Spleen (tissue), 11 donors: ENCODE measurements around the gene MLXIP. TPM values are rescaled to one million over a fixed set of nuclear protein-coding genes. Genes with fewer than 3 reads are reported as not detected.

Experiments used
- DNase-seq: peaks from one replicate; pipeline ENCODE4 v3.0.0-alpha.2; 2020
- H3K27ac ChIP-seq, 8 donors: fragments of 200-600 bp; sonication (generic) in 7 of 8; 1 replicate in 4 of 8; 2 replicates in 4 of 8; pipeline versions ENCODE4 v1.5.0 to v1.8.0; 2016 to 2021; ENCODE audit warnings: inconsistent platforms in 4 of 8, mild to moderate bottlenecking in 4 of 8, moderate library complexity in 1 of 8
- H3K27me3 ChIP-seq, 7 donors: fragments of 200-600 bp; sonication (generic) in 6 of 7; replicated peaks in 1 of 7; 1 replicate in 4 of 7; 2 replicates in 3 of 7; pipeline versions ENCODE4 v1.5.0 to v1.8.0; 2016 to 2021; ENCODE audit warnings: inconsistent platforms in 3 of 7, mild to moderate bottlenecking in 1 of 7
- H3K36me3 ChIP-seq, 6 donors: fragments of 200-600 bp; sonication (generic) in 5 of 6; 1 replicate in 4 of 6; 2 replicates in 2 of 6; pipeline versions ENCODE4 v1.5.0 to v1.8.0; 2016 to 2021; ENCODE audit warnings: inconsistent platforms in 2 of 6
- H3K4me1 ChIP-seq, 6 donors: fragments of 200-600 bp; sonication (generic) in 5 of 6; 1 replicate in 3 of 6; 2 replicates in 3 of 6; pipeline versions ENCODE4 v1.5.0 to v1.8.0; 2016 to 2021; ENCODE audit warnings: inconsistent platforms in 3 of 6
- H3K4me3 ChIP-seq, 8 donors: fragments of 200-600 bp; sonication (generic) in 7 of 8; 1 replicate in 4 of 8; 2 replicates in 4 of 8; pipeline versions ENCODE4 v1.5.0 to v1.8.0; 2016 to 2021; ENCODE audit warnings: inconsistent platforms in 4 of 8, mild to moderate bottlenecking in 4 of 8, moderate library complexity in 2 of 8
- H3K9me3 ChIP-seq, 8 donors: fragments of 200-600 bp; sonication (generic) in 7 of 8; 1 replicate in 4 of 8; 2 replicates in 4 of 8; pipeline versions ENCODE4 v1.5.0 to v1.8.0; 2016 to 2021; ENCODE audit warnings: inconsistent platforms in 4 of 8
- CTCF ChIP-seq, 11 experiments: fragments of 200-600 bp in 7 of 11; fragments of 450-650 bp in 4 of 11; sonication (generic) in 4 of 11; IDR thresholded peaks in 8 of 11; conservative IDR thresholded peaks in 3 of 11; 1 replicate in 7 of 11; 2 replicates in 4 of 11; pipeline versions ENCODE4 v1.4.0 to v1.8.0; 2016 to 2021; ENCODE audit warnings: antibody characterized with exemption in 11 of 11, inconsistent platforms in 4 of 11, mild to moderate bottlenecking in 1 of 11
- POLR2A ChIP-seq, 3 donors: fragments of 450-650 bp; IDR thresholded peaks; one replicate each; pipeline ENCODE4 v1.5.1; 2017; ENCODE audit warnings: antibody characterized with exemption in 3 of 3, mild to moderate bottlenecking in 1 of 3
- POLR2AphosphoS5 ChIP-seq, 3 donors: sonication (generic); formaldehyde crosslinking; IDR thresholded peaks; one replicate each; pipeline ENCODE4 v1.5.1; 2017; ENCODE audit warnings: antibody characterized with exemption in 3 of 3
- WGBS, 5 donors: extraction: QIAGEN DNeasy Blood & Tissue Kit in 3 of 5; methylation state at CpG; one replicate each; pipeline versions ENCODE4 v1.1.5 to v1.1.7; 2013 to 2018; 5-methylcytosine and 5-hydroxymethylcytosine counted together
- intact Hi-C: fragments of 100-400 bp; cut with DNase I; formaldehyde crosslinking; loops from one replicate; pipeline ENCODE4 v1.15.0; 2023; ENCODE audit warnings: low total_unique reads
- polyA plus RNA-seq, 3 donors: library from polyadenylated mRNA; stranded (reverse); fragments of 200-250 nt; gene quantifications; one replicate each; pipeline ENCODE4 v1.2.1, GENCODE V29; 2013
- total RNA-seq, 7 donors: library from RNA; depleted of rRNA in 3 of 7; stranded (reverse); fragments of >200 nt in 3 of 7; fragmentation: NEBNext Ultra II Directional in 4 of 7; extraction: Animal tissue kit (Norgen Biotek cat#: 25700) in 4 of 7; gene quantifications; one replicate each; pipeline versions ENCODE4 v1.1.0 to v1.2.1, GENCODE V29; 2016 to 2021
- donor health status: healthy with polysubstance abuse.
- donor health status: DM: no; HTN: no; CAD: no; lungs with moderate emphysema.
- donor health status: DM: no; HTN: no; CAD: no.
- donor health status: Bipolar disorder and iron deficiency.
- donor health status: healthy.
- donor health status: DM: no; HTN: no; CAD: no.
- donor health status: DM: yes; HTN: yes; CAD: no.

MLXIP gene
- total and polyA plus RNA-seq, 10 donors = 7.8 to 97.1 (median 66.8) TPM

- peaks cover 0 to 8% (median 0%) of the 10 kb centered on the region in 7 donors for H3K27me3 ChIP-seq
- no peak for DNase-seq
- peak overlapping the region in 1 of 8 donors; percentile 50 for H3K27ac ChIP-seq
- H3K9me3 ChIP-seq = no peaks in the 10 kb centered on the region
- 78 to 84% (median 82%) methylated on average over 10 of the region's 10 CpGs for WGBS, 5 donors
- peaks cover 0 to 8% (median 0%) of the 10 kb centered on the region in 6 donors for H3K4me1 ChIP-seq
- H3K4me3 ChIP-seq = no peak overlapping the region
- no peaks in the 10 kb centered on the region for H3K36me3 ChIP-seq
- TF ChIP-seq CTCF (IDR thresholded peaks at IDR 0.05 in 8 of 11, conservative IDR thresholded peaks at IDR 0.05 in 3 of 11) (no peak), POLR2A (IDR thresholded peaks at IDR 0.05) (no peak), POLR2AphosphoS5 (IDR thresholded peaks at IDR 0.05) (no peak)
- intact Hi-C loops = no loop called here
These were observed 88.9 kb downstream of the MLXIP start for GRCh38 chr12:122167356-122167925.

GRCh38 chr12:122168492-122168891, 89.9 kb downstream of the MLXIP start:
- no peak for TF ChIP-seq POLR2AphosphoS5 (IDR thresholded peaks at IDR 0.05)
- no peak for TF ChIP-seq CTCF (IDR thresholded peaks at IDR 0.05 in 8 of 11, conservative IDR thresholded peaks at IDR 0.05 in 3 of 11)
- peaks cover 0 to 8% (median 0%) of the 10 kb centered on the region in 7 donors for H3K27me3 ChIP-seq
- no peaks in the 10 kb centered on the region for H3K9me3 ChIP-seq
- H3K4me1 ChIP-seq = no peaks in the 10 kb centered on the region
- 86 to 97% (median 92%) methylated on average over 3 of the region's 3 CpGs for WGBS, 5 donors
- intact Hi-C loops = no loop called here
- no peaks in the 10 kb centered on the region for H3K36me3 ChIP-seq
- no peak overlapping the region for H3K27ac ChIP-seq
- no peak overlapping the region for H3K4me3 ChIP-seq
- no peak for DNase-seq

GRCh38 chr12:122171399-122171798, 92.8 kb downstream of the MLXIP start:
- no peaks in the 10 kb centered on the region for H3K36me3 ChIP-seq
- no peak for DNase-seq
- no peak overlapping the region for H3K4me3 ChIP-seq
- no peaks in the 10 kb centered on the region for H3K4me1 ChIP-seq
- H3K9me3 ChIP-seq = no peaks in the 10 kb centered on the region
- intact Hi-C loops = no loop called here
- no peak overlapping the region for H3K27ac ChIP-seq
- peaks cover 0 to 8% (median 0%) of the 10 kb centered on the region in 7 donors for H3K27me3 ChIP-seq
- TF ChIP-seq POLR2A (IDR thresholded peaks at IDR 0.05) (no peak), POLR2AphosphoS5 (IDR thresholded peaks at IDR 0.05) (no peak), CTCF (IDR thresholded peaks at IDR 0.05 in 8 of 11, conservative IDR thresholded peaks at IDR 0.05 in 3 of 11) (no peak)
- 82 to 95% (median 88%) methylated on average over 5 of the region's 5 CpGs for WGBS, 5 donors

- no peak for DNase-seq
- no peak for TF ChIP-seq POLR2AphosphoS5 (IDR thresholded peaks at IDR 0.05)
- TF ChIP-seq POLR2A (IDR thresholded peaks at IDR 0.05) = no peak
- TF ChIP-seq CTCF (IDR thresholded peaks at IDR 0.05 in 8 of 11, conservative IDR thresholded peaks at IDR 0.05 in 3 of 11) = no peak
- intact Hi-C loops = no loop called here
- H3K4me3 ChIP-seq = no peak overlapping the region
- no peaks in the 10 kb centered on the region for H3K36me3 ChIP-seq
- no peak overlapping the region for H3K27ac ChIP-seq
- H3K4me1 ChIP-seq = no peaks in the 10 kb centered on the region
- 70 to 83% (median 80%) methylated on average over 16 to 17 of the region's 17 CpGs for WGBS, 5 donors
- H3K9me3 ChIP-seq = no peaks in the 10 kb centered on the region
- peaks cover 0 to 8% (median 0%) of the 10 kb centered on the region in 7 donors for H3K27me3 ChIP-seq
These were observed 93.8 kb downstream of the MLXIP start for GRCh38 chr12:122172262-122172939.
